Bronchial epithelial cell (primary cell): ENCODE data around the gene CPXM1. TPM values are rescaled to one million over a fixed set of nuclear protein-coding genes. Genes with fewer than 3 reads are reported as not detected.

Experiments
- DNase-seq: peaks from one replicate; pipeline ENCODE4 v3.0.0-alpha.2; 2010; ENCODE audit warnings: low read depth
- FAIRE-seq: peaks from 2 replicates; lab custom pipeline; 2011; peaks lifted over from hg19 to GRCh38; lab: Jason Lieb, UNC
- H3K27me3 ChIP-seq: 2 replicates; pipeline ENCODE4 v1.5.1; 2011; ENCODE audit warnings: low read length; ENCODE audit not compliant: control insufficient read depth, insufficient read depth
- H3K36me3 ChIP-seq: 2 replicates; pipeline ENCODE4 v1.5.1; 2011; ENCODE audit warnings: low read length; ENCODE audit not compliant: control insufficient read depth, insufficient read depth
- H3K4me3 ChIP-seq: 2 replicates; pipeline ENCODE4 v1.5.1; 2011; ENCODE audit warnings: mild to moderate bottlenecking, low read depth, low read length, control low read depth
- CTCF ChIP-seq: IDR thresholded peaks from 2 replicates; pipeline ENCODE4 v1.5.1; 2011; ENCODE audit warnings: mild to moderate bottlenecking, moderate library complexity, low read length, control low read depth, inconsistent platforms; ENCODE audit not compliant: insufficient read depth, severe bottlenecking
- total RNA-seq: library from RNA; depleted of rRNA; stranded (reverse); fragments of >200 nt; gene quantifications from 2 replicates; pipeline ENCODE4 v1.2.1, GENCODE V29; 2014

CPXM1 gene
- total RNA-seq, 1 donor from 2014 or later, result not detected

- TF ChIP-seq CTCF, result no peak
- DNase-seq (no peak), FAIRE-seq (no peak)
- Histone ChIP-seq H3K36me3 (no peaks in the 10 kb centered on the region), H3K27me3 (peaks cover 25% of the 10 kb centered on the region), H3K4me3 (no peak overlapping the region)
Measured at GRCh38 chr20:2749343-2749950, 51.0 kb downstream of the CPXM1 start.

GRCh38 chr20:2748551-2749342 is 51.7 kb downstream of the CPXM1 start:
- Histone ChIP-seq H3K4me3 (no peak overlapping the region), H3K36me3 (no peaks in the 10 kb centered on the region), H3K27me3 (peaks cover 22% of the 10 kb centered on the region)
- DNase-seq, result no peak
- FAIRE-seq, result no peak
- no peak for TF ChIP-seq CTCF

- DNase-seq, result no peak
- no peak for FAIRE-seq
- H3K27me3 ChIP-seq, result peaks cover 14% of the 10 kb centered on the region
- H3K4me3 ChIP-seq, result no peak overlapping the region
- TF ChIP-seq CTCF, result no peak
- H3K36me3 ChIP-seq, result no peaks in the 10 kb centered on the region
Measured at GRCh38 chr20:2747676-2748235, 52.7 kb downstream of the CPXM1 start.

GRCh38 chr20:2746636-2747265 is 53.7 kb downstream of the CPXM1 start:
- Histone ChIP-seq H3K36me3 (no peaks in the 10 kb centered on the region), H3K27me3 (peaks cover 12% of the 10 kb centered on the region), H3K4me3 (no peak overlapping the region)
- TF ChIP-seq CTCF, result no peak
- FAIRE-seq (no peak), DNase-seq (no peak)

GRCh38 chr20:2745936-2746635 is 54.3 kb downstream of the CPXM1 start:
- FAIRE-seq, result no peak
- no peak for TF ChIP-seq CTCF
- Histone ChIP-seq H3K27me3 (peaks cover 14% of the 10 kb centered on the region), H3K4me3 (no peak overlapping the region), H3K36me3 (no peaks in the 10 kb centered on the region)
- DNase-seq, result no peak
